ENCODE data around the gene COX6A2. TPM values are rescaled to one million over a fixed set of nuclear protein-coding genes. Genes with fewer than 3 reads are reported as not detected.

COX6A2 gene
- total and polyA plus RNA-seq, 8 donors, result 0.67 TPM; not detected in 7

DNA sequence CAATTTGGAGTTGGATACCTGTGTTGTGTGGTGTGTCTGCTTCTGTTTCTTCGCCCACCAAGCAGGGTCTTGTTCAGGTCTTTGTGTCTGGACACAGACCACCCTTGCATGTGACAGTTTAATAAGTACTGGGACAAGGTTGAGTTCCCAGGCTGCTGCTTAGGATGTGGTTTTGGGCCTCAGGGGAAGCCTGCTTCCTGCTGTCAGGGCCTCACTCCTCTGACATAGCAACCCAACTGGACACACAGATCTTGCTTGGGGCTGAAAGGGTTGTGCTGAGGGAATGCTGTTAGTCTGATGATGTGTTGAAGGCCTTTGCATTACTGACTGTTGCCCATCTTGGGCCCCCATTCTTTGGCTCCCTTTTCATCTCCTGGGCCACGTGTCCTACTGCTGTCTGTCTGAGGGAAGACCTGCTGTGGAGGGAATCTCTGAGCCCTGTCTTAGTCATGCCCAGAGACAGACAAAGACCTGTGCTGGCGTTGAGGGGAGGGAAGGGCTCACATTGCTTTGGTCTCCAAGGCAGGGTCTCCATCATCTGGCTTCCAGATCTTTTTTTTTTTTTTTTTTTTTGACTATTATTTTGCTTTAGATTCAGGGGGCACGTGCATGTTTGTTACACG is 39.1 kb upstream of the COX6A2 start:
- H3K4me1 ChIP-seq, result peaks cover 6 to 18% of the 10 kb centered on the region in 2 donors
- TF ChIP-seq, protein P1, sequence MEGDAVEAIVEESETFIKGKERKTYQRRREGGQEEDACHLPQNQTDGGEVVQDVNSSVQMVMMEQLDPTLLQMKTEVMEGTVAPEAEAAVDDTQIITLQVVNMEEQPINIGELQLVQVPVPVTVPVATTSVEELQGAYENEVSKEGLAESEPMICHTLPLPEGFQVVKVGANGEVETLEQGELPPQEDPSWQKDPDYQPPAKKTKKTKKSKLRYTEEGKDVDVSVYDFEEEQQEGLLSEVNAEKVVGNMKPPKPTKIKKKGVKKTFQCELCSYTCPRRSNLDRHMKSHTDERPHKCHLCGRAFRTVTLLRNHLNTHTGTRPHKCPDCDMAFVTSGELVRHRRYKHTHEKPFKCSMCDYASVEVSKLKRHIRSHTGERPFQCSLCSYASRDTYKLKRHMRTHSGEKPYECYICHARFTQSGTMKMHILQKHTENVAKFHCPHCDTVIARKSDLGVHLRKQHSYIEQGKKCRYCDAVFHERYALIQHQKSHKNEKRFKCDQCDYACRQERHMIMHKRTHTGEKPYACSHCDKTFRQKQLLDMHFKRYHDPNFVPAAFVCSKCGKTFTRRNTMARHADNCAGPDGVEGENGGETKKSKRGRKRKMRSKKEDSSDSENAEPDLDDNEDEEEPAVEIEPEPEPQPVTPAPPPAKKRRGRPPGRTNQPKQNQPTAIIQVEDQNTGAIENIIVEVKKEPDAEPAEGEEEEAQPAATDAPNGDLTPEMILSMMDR (IDR thresholded peaks at IDR 0.05), result no peak
- H3K27ac ChIP-seq, result no peak overlapping the region
- H3K36me3 ChIP-seq, result peaks cover 0 to 51% of the 10 kb centered on the region in 2 donors
- no peak overlapping the region for H3K4me3 ChIP-seq
- no peaks in the 10 kb centered on the region for H3K9me3 ChIP-seq
- ATAC-seq (no peak), DNase-seq (no peak)
- intact Hi-C loops (cut with DNase I), result no loop called here
- peaks cover 0 to 11% of the 10 kb centered on the region in 2 donors for H3K27me3 ChIP-seq

DNA sequence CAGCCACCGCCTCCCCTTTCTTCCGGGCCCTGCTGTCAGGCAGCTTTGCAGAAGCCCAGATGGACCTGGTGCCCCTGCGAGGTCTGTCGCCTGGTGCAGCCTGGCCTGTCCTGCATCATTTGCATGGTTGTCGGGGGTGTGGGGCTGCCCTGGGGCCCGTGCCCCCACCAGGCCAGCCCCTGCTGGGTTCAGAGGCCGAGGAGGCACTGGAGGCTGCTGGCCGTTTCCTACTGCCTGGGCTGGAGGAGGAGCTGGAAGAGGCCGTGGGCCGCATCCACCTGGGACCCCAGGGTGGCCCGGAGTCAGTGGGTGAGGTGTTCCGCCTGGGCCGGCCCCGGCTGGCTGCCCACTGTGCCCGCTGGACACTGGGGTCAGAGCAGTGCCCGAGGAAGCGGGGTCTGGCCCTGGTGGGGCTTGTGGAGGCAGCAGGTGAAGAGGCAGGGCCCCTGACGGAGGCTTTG is 38.3 kb upstream of the COX6A2 start:
- H3K36me3 ChIP-seq, result peaks cover 0 to 57% of the 10 kb centered on the region in 2 donors
- H3K27me3 ChIP-seq, result peaks cover 0 to 2% of the 10 kb centered on the region in 2 donors
- TF ChIP-seq, protein P1 (IDR thresholded peaks at IDR 0.05), result no peak
- H3K27ac ChIP-seq, result no peak overlapping the region
- no peaks in the 10 kb centered on the region for H3K9me3 ChIP-seq
- peaks cover 5 to 12% of the 10 kb centered on the region in 2 donors for H3K4me1 ChIP-seq
- H3K4me3 ChIP-seq, result no peak overlapping the region
- intact Hi-C loops (cut with DNase I), result no loop called here
- ATAC-seq (no peak), DNase-seq (no peak)

DNA sequence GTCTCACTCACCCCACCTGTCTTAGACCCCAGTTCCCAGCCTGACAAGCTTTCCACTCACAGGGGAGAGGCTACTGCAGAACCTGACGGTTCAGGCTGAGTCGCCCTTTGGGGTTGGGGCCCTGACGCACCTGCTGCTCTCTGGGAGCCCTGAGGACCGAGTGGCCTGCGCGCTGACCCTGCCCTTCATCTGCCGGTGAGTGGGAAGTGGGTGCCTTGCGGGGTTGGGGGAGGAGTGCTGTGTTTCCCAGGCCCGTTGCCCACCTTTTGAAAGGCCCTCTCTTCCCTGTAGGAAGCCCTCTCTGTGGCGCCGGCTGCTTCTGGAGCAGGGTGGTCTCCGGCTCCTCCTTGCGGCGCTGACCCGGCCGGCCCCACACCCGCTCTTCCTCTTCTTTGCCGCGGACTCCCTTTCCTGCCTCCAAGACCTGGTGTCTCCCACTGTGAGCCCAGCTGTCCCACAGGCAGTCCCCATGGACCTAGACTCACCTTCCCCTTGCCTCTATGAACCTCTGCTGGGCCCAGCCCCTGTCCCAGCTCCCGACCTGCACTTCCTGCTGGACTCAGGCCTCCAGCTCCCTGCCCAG is 37.7 kb upstream of the COX6A2 start:
- peaks cover 0 to 57% of the 10 kb centered on the region in 2 donors for H3K36me3 ChIP-seq
- ATAC-seq, result no peak
- intact Hi-C loops (cut with DNase I), result no loop called here

DNA sequence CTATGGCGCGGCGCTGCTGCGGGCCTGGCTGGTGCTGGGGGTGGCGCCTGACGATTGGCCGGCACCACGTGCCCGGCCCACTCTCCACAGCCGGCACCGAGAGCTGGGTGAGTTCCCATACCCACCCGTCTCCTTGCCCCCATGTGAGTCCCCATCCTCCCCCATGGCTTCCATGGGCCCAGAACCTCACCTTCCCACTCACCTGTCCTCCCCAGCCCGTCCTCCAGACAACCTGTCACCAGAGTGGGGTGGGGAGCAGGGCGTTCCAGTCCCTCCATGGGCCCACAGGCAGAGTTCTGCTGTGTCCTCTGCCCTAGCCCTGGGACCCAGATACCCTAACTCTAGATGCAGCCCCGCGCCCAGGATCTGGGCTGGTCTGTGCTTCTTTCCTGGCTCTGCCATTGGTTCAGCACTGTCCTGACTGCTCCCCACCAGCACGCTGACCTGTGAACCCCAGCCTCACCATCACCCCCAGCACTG is 36.7 kb upstream of the COX6A2 start:
- Histone ChIP-seq H3K27me3 (no peaks in the 10 kb centered on the region), H3K36me3 (peaks cover 0 to 57% of the 10 kb centered on the region in 2 donors), H3K4me3 (no peak overlapping the region), H3K27ac (no peak overlapping the region), H3K9me3 (no peaks in the 10 kb centered on the region), H3K4me1 (peaks cover 6 to 23% of the 10 kb centered on the region in 2 donors)
- no peak for DNase-seq
- intact Hi-C loops (cut with DNase I), result no loop called here
- no peak for ATAC-seq
- TF ChIP-seq, protein P1 (IDR thresholded peaks at IDR 0.05), result no peak

More for the DNA sequence above, 37.7 kb upstream of the COX6A2 start:
- DNase-seq, result no peak
- TF ChIP-seq, protein P1 (IDR thresholded peaks at IDR 0.05), result no peak
- H3K27ac ChIP-seq, result no peak overlapping the region
- H3K4me3 ChIP-seq, result no peak overlapping the region
- H3K9me3 ChIP-seq, result no peaks in the 10 kb centered on the region
- H3K4me1 ChIP-seq, result peaks cover 0 to 13% of the 10 kb centered on the region in 2 donors
- no peaks in the 10 kb centered on the region for H3K27me3 ChIP-seq

DNA sequence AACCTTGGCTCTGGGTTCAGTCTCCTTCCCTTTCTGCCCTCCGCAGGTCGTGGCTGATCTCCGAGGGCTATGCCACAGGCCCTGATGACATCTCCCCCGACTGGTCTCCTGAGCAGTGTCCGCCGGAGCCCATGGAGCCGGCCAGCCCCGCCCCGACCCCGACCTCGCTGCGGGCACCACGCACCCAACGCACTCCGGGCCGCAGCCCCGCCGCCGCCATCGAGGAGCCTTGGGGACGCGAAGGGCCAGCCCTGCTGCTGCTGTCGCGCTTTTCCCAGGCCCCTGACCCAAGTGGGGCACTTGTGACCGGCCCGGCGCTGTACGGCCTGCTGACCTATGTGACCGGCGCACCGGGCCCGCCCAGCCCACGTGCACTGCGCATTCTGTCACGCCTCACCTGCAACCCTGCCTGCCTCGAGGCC is 36.2 kb upstream of the COX6A2 start:
- H3K27me3 ChIP-seq, result no peaks in the 10 kb centered on the region
- ATAC-seq (no peak), DNase-seq (peak in 1 of 4 donors; percentile 81)
- TF ChIP-seq, protein P1 (IDR thresholded peaks at IDR 0.05), result no peak
- H3K4me3 ChIP-seq, result no peak overlapping the region
- no peak overlapping the region for H3K27ac ChIP-seq
- H3K9me3 ChIP-seq, result no peaks in the 10 kb centered on the region
- intact Hi-C loops (cut with DNase I), result no loop called here
- peaks cover 0 to 57% of the 10 kb centered on the region in 2 donors for H3K36me3 ChIP-seq
- peaks cover 6 to 23% of the 10 kb centered on the region in 2 donors for H3K4me1 ChIP-seq
